Activated T-helper 1 cell treated with anti-CD3 and anti-CD28 coated beads, Interleukin-2, amount 50 U/mL, for 16 hours (primary cell): ENCODE results near the gene BAG5.
A peak's percentile ranks its signal among the peaks of the same experiment; 100 is the strongest.
"Not testable (repeated sequence)": the region's sequence is repeated elsewhere in the genome, so short reads cannot be mapped to it uniquely, and the experiment has no call there.

ENCODE experiments used
- DNase-seq, 2 donors: peaks; one replicate each; pipeline ENCODE4 v3.0.0-alpha.2; 2020; ENCODE audit warnings: low read depth in 1 of 2, low spot score in 1 of 2

BAG5 gene, protein sequence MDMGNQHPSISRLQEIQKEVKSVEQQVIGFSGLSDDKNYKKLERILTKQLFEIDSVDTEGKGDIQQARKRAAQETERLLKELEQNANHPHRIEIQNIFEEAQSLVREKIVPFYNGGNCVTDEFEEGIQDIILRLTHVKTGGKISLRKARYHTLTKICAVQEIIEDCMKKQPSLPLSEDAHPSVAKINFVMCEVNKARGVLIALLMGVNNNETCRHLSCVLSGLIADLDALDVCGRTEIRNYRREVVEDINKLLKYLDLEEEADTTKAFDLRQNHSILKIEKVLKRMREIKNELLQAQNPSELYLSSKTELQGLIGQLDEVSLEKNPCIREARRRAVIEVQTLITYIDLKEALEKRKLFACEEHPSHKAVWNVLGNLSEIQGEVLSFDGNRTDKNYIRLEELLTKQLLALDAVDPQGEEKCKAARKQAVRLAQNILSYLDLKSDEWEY

DNA sequence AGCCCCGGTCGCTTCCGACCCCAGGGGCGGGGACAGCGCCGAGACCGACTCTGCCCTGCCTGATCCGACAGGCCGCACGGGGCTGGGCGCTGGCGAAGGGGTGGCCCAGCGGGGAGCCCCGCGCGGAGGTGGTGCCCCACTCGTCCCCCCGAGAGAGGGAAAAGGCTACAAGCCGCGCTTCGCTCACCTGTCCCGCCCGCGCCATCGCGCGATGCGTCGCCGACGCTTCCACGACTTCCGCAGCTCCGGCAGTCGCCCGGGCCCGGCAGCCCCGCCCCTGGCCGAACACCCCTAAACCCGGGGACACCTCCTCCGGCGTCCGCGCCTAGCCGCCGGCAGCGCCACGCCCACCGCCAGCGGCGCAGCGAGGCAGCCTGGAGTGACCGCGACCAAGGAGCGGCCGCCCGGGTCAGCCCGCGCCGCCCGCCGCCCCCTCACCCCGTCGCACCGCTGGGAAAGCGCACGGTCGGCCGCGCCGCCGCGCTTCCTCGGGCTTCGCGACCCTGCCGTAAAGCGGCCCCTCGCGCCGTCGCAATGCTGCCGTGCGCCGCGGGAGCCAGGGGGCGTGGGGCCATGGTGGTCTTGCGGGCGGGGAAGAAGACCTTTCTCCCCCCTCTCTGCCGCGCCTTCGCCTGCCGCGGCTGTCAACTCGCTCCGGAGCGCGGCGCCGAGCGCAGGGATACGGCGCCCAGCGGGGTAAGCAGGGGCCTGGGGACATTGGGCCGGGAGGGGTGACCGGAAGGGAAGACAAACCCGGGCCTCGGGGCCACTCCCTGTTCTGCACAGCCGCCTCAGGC is at the start of gene BAG5, which contains the start of gene COA8:
BAG5 (minus strand) TSS at position 229 of the 797 bp plus-strand sequence. CDS start 1,493 bp downstream, outside the sequence.
COA8 (plus strand) TSS at position 532 of the 797 bp plus-strand sequence; CDS start at position 574, 42 bp downstream.
- peak; percentile 71 to 79 for DNase-seq

DNA sequence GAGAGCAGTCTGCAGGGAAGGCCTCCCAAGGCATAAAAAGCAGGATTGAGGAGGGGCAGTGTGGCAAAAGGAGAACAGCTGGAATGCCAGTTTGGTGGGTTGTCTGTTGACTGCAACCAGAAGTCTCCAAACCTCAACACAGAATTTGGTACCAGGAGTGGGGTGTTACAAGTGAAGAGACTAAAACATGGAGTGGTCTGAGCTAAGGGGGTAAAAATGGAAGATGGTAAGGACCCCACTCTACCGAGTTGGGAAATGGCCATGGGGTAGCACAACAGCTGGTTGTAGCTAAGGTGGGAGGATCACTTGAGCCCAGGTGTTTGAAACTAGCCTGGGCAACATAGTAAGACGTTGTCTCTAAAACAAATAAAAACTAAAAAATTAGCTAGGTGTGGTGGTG is 48.8 kb upstream of the BAG5 start:
- no peak for DNase-seq

DNA sequence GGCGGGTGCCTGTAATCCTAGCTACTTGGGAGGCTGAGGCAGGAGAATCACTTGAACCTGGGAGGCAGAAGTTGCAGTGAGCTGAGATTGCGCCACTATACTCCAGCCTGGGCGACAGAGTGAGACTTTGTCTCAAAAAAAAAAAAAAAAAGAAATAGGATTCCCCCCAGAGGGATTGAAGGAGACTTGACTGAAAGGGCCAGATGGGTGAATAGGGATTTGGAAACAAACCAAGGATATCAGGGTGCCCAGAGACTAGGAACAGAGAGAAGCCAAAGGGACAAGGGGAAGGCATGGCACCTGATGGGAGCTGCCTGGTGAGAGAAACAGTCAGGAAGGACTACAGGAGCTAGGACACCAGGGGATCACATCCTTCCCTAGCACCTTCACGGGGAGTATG is 46.6 kb upstream of the BAG5 start:
- not testable (repeated sequence) for DNase-seq

DNA sequence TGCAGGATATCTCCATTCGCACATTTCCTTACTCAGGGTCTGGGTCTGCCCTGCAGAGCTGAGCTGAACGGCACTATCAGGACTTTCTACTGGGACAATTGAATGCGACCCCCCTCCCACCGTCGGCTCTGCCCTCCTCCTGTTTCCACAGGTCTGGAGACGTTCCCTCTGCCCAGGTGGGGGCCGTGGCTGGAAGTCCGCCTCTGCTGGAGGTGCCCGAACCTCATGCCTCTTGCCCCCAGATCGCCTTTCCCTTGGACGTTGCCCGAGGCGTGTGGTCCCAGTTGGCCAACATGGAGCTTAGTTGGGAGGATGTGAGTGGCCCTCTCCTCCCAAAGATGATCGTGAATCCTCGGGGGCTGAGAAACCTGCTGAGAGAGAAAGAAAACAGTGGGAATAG is 45.4 kb upstream of the BAG5 start:
- no peak for DNase-seq

DNA sequence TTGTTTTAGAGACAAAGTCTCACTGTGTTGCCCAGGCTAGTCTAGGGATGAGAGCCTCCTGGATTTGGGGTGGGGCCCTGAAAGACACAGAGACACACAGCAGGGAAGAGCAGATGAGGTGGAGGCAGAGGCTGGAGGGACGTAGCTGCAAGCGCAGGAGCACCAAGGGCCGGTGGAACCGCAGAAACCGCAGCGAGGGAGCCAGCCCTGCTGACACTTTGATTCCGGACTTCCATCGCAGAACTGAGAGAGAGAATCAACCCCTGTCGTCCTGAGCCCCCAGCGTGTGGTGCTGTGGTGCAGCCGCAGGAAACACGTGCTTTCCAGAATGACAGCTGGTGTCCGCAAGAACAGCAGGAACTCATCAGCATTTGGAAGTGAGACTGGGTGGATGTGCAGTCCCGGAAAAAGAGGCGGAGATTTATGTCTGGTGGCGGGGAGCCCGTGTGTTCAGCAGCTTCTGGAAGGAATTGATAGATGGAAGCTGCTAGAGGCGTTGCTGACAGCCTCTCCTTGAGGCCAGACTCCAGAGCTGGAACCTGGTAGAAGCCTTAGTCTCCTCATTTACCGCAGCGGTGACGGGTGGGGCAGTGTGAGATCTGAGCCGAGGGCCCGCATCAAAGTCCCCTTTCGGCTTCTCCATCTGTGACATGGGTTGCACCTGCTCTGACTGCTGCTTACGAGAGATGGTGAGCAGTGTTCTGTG is 44.7 kb upstream of the BAG5 start:
- peak in 1 of 2 donors; percentile 21 for DNase-seq

DNA sequence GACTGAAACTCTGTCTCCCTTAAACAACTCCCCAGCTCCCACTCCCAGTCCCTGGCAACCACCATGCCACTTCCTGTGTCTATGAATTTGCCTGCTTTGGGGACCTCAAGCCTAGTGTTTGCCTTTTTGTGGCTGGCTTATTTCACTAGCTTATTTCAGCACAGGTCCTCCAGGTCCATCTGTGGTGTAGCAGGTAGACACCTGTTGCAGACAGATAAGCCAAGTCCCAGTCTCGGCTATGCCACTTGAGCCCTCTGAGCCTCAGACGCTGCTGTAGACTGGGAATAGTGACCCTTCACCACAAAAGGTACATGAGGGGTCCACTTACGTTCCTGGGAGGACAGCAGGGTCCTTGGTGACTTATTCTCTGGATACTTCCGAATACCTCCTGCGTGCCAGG is 42.2 kb upstream of the BAG5 start:
- no peak for DNase-seq

DNA sequence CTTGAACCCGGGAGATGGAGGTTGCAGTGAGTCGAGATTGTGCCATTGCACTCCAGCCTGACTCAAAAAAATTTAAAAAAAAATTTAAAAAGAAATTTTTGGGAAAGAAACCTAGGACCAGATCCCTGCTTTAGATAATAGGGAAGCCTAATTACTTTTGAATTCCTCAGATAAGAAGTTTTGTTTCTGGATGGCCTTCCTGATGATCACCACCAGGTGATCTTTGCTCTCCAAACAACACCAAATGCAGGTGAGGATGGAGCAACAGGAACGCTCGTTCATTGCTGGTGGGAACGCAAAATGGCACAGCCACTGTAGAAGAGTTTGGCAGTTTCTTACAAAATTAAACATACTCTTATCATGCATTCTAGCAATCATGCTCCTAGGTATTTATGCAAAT is 38.0 kb upstream of the BAG5 start:
- DNase-seq, result no peak

DNA sequence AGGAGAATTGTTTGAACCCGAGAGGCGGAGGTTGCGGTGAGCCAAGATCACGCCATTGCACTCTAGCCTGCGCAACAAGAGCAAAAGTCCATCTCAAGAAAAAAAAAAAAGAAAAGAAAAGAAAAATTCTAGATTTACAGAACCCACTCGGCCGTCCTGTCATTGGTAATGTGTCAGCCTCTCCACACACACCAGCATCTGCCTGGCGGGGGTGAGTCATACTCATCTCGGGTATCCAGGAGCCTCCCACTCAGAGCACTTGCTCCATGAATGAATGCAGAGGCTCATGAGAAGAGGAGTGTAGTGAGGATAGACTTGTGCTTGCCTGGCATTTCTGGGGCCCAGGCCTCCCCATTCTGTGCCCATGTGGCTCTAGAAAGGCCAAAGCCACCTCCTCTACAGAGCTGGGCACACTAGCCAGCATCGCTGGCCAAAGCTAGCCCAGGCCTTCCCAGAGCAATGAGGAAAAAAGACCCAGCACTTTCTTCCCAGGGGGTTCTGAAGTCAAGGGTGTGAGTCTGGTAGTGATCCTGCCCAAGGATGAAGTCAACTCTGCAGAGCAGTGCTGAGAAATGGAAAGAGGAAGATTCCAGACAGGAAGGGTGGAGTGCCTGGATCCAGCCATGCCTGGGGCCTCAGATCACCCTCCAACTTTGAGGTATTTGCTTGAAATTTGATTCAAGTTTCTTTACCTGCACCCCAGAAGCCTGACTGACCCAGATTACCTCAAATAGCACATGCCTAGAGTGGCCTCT is 35.3 kb upstream of the BAG5 start:
- no peak for DNase-seq

DNA sequence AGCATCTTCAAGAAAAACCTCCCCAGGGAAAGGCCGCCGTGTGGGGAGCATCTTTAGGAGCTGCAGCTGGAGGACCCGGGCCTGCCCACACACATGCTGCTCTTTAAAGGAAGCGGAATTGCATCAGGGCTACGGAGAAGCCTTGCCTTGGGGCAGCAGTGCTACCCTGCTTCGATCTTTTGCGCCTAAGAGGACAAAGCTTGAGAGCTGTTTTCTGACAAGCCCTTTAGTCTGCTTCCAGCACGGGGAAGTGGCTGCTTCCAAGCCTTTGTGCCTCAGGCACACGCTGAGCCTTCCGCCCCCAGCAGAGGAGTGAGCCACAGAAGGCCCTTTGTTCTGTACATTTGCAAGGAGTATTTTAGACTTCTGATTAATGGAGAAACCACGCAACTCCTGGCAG is 31.8 kb upstream of the BAG5 start:
- DNase-seq, result no peak

DNA sequence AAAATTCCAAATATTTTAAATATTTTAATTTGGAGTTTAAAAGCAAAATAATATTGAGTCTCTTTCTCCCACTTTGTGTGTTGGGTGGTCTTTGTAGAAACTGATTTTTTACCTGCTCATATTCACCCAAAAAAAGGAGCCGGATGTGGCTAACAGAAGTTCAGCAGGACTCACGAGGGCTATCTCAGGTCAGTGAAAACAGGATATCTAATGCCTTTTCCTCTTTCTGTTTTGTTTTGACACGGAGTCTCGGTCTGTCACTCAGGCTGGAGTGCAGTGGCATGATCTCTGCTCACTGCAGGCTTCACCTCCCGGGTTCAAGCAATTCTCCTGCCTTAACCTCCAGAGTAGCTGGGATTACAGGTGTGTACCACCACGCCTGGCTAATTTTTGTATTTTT is 31.1 kb upstream of the BAG5 start:
- no peak for DNase-seq

DNA sequence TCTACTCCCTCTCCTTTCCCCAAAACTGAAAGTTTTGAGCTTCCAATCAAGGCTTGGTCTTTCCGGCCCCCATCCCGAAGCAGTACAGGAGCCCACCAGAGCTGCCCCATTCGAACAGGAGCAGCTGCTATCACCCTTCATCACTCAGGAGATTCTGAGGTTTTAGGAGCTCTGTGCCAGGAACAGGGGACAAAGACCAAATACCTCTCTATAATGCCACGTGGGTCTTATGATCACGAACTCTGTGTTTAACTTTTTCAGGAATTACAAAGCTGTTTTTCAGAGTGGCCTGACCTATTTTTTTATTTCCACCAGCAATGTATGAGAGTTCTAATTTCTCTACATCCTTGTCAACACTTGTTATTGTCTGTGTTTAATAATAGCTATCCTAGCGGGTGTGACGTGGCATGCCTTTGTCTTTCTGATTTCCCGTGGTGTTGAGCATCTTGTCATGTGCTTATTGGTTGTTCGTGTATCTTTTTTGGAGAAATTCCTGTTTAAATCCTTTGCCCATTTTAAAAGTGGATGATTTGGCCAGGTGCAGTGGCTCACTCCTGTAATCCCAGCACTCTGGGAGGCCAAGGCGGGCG is 22.0 kb upstream of the BAG5 start:
- no peak for DNase-seq

DNA sequence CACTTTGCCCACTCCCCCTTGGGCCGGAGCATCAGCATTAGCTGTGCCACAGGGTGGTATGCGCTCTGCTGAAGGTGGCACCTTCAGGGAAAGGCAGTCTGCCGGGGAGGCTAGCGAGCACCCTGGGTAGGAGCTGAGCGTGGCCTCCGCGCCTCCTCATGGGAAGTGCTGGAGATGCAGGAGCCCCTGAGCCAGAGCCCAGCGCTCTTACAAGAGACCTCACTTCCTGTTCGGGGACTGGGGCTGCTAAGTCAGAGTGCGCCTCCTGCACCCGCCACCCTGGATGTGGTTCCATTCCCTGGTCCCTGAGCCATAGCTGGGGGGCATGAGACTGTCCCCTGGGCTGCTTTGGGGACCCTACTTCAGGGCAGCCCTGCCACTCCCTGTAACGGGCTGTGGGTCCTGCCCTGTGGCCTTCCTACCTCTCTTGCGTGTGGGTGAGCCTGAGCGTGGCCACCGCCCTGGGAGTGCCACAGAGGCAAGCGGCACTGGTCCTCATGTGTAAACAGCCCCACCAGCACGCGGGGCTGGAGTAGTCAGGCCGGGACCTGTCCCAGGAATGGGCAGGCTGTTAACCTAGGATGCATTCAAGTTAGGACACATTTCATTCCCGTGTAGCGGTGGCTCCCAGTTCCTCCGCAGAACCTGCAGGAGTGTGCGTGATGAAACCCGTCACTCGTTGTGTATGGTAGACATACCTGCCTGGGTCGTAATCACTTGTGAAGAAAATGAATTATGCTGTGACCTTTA is 19.7 kb upstream of the BAG5 start:
- no peak for DNase-seq

DNA sequence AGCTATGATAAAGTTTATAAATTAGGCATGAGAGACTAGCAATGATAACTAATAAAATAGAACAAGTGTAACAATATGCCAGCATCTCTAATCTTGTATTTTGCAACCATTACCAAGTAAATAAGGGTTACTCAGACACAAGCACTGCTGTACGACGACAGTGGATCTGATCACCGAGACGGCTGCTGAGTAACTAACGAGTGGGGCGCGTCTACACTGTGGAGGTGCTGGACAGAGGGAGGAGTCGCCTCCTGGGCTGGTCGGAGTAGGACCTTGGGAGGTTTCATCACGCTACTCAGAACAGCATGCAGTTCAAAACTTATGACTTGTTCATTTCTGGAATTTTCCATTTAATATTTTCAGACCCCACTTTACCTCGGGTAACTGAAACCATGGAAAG is 18.7 kb upstream of the BAG5 start:
- no peak for DNase-seq

DNA sequence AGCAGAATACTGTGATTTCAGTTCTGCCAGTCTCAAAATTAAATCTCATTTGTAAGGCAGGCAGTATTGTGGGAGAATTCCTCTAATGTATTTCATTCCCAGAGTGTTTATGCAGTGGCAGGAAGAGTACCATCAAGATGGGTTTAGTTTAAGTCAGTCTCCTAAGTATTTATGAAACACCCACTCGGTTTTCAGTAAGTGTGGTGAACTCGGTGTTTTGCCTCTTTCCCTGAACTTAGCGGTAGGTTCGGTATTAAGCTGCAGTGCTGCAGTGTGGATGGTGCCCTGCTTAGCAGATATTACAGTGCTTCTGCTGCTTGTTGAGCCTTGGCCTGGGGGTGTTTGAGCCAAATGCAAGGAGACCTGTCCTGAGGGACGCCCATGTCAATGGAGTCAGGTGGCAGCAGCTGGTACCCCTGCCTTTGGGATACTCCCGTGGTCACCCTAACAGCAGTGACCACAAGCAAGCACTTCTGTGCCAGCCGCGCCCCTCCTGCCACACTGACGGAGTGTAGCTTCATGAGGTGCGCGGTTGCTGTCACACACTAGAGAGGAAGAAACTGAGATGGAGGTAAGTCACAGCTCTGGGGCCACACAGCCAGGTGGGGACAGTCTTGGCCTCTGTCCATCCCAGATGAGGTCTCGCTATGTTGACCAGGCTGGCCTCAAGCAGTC is 16.1 kb upstream of the BAG5 start:
- no peak for DNase-seq

DNA sequence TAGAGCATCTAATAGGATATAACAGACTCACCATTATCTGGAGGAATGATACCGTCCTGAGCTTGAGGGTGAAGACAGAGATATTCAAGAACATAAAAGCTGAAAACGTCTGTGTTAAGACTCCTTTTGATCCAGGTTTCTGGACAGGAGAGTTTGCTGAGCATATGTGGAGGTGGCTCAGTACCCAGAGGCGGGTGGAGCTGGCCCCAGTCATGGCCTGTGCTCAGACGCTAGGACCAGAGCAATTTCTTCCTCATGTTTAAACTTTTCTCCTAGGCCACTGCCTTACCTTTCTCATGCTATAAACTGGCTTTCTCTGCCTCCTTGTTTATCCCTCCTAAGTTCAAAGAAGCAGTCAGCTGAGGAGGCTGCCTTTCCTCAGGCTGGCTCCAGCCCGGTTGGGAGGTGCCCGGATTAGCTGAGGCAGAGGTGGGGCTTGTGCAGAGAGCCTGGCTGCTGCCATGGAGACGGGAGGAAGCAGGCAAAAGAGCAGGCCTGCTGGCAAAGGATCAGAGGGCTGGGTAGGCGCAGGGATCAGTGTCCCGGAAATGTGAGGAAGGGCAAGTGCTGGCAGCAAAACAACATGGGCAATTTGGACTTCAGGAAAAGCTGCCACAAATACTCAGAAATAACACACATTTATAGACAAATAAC is 14.0 kb upstream of the BAG5 start:
- DNase-seq, result no peak

DNA sequence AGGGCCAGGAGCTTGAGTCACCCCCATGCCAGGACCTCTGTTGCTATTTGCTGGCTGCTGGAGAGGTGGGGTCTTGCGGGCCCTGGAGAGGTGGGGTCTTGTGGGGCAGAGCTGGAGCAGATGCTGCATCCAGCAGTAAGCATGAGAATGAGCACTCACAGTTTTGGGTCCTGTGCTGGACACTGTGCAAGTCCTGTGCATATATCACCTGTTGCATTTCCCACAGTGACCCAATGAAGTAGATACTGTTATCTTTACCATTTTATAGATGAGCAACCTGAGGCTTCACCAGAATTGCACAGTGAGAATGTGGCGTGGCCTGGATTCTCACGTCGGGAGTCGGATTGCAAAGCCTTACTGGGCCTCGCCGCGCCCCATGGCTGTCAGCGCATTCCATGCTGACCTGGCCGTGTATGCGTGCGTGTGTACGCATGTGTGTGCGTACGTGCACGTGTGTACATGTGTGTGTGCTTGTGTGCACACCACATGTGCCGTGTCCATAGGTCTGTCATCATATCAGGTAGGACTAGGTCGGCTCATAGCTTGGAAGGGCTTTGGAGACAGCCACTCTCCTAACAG is 12.3 kb upstream of the BAG5 start:
- DNase-seq, result no peak

DNA sequence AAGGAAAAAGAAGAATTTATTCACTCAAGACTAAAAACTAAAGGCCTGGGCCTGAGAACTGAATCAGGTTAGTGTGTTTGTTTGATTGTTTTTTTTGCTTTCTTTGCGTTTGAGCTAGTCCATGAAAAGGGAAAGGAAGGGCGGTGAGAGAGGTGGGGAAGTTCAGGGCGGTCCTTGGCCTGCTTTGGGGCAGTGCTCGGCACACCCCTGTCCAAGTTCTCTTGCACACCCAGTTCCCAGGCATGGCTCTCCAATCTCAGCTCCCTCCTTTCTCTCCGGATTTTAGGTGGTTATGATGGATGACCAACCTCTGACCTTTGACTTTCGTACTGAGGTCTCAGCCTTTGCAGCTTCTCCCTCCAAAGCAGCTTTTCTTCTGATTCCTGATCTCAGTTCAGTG is 11.6 kb upstream of the BAG5 start:
- DNase-seq, result no peak

DNA sequence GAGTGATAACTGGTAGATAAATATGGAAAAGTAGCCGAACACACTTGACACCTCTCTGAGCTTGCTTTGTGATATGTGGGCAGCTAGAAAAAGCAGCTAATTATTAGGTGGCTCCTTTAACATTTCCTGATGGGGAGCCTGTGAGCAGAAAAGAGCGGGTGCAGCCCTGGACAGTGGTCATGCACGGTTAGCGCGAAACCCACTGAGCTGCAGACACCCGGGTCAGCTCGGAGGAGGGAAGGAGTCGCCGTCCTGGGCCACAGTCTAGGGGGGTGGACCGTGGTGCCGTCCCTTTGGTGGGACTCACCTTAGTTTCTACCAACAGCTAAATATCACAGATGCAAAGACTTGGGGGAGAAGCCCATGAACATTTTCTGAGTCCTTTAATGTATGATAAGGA is 7.0 kb upstream of the BAG5 start:
- no peak for DNase-seq
